Pancreas (tissue), 10 donors: ENCODE data around the gene ERCC8. TPM values are rescaled to one million over a fixed set of nuclear protein-coding genes. Genes with fewer than 3 reads are reported as not detected.

Experiments
- ATAC-seq, 4 donors: fragments of 200-7000 bp; cut with Tn5 transposase; one replicate each; pipeline versions ENCODE4 v1.8.0 to v1.9.1; 2020; ENCODE audit warnings: mild to moderate bottlenecking in 4 of 4, moderate library complexity in 4 of 4
- DNase-seq, 6 donors: peaks; one replicate each; pipeline ENCODE4 v3.0.0-alpha.2; 2020
- FAIRE-seq: peaks from 2 replicates; lab custom pipeline; 2012; peaks lifted over from hg19 to GRCh38; lab: Jason Lieb, UNC
- H3K27ac ChIP-seq, 4 donors: fragments of 200-600 bp; sonication (generic); 1 replicate in 3 of 4; 2 replicates in 1 of 4; pipeline versions ENCODE4 v1.5.0 to v1.8.0; 2020
- H3K27me3 ChIP-seq, 4 donors: fragments of 200-600 bp; one replicate each; pipeline ENCODE4 v1.8.0; 2021
- H3K36me3 ChIP-seq, 3 donors: fragments of 200-600 bp; sonication (generic) in 1 of 3; one replicate each; pipeline versions ENCODE4 v1.5.0 to v1.8.0; 2020 to 2021
- H3K4me1 ChIP-seq, 3 donors: fragments of 200-600 bp; one replicate each; pipeline ENCODE4 v1.8.0; 2021
- H3K4me3 ChIP-seq, 4 donors: fragments of 200-600 bp; sonication (generic) in 2 of 4; one replicate each; pipeline versions ENCODE4 v1.5.0 to v1.8.0; 2020 to 2021
- H3K9me3 ChIP-seq, 4 donors: fragments of 200-600 bp; one replicate each; pipeline ENCODE4 v1.8.0; 2021
- WGBS, 2 donors: extraction: QIAGEN DNeasy Blood & Tissue Kit; methylation state at CpG; one replicate each; pipeline ENCODE4 v1.1.7; 2013; 5-methylcytosine and 5-hydroxymethylcytosine counted together
- intact Hi-C, 3 donors: fragments of 100-400 bp; cut with DNase I; formaldehyde crosslinking; loops; one replicate each; pipeline versions ENCODE4 v1.11.1 to v1.14.2; 2022
- polyA plus RNA-seq, 2 donors: library from polyadenylated mRNA; stranded (reverse); fragments of 200-250 nt; gene quantifications; one replicate each; pipeline ENCODE4 v1.2.3, GENCODE V29; 2013
- total RNA-seq, 6 donors: library from RNA; stranded (reverse); fragmentation: NEBNext Ultra II Directional in 4 of 6; extraction: Animal tissue kit (Norgen Biotek cat#: 25700) in 4 of 6; gene quantifications; one replicate each; pipeline versions ENCODE4 v1.2.1 to v1.2.4, GENCODE V29; 2021 to 2023
- TF ChIP-seq, protein P1 (sequence below), 4 donors: fragments of 200-600 bp; sonication (generic) in 3 of 4; IDR thresholded peaks; one replicate each; pipeline versions ENCODE4 v1.5.0 to v1.8.0; 2021; ENCODE audit warnings: antibody characterized with exemption in 4 of 4
- donor health status: healthy with polysubstance abuse.
- donor health status: DM: no; HTN: no; CAD: no; lungs with moderate emphysema.
- donor health status: DM: no; HTN: no; CAD: no.
- donor health status: control.
- donor health status: control.
- donor health status: Bipolar disorder and iron deficiency.
- donor health status: DM: yes; HTN: yes; CAD: no.
- donor health status: DM: no; HTN: no; CAD: no.
- donor health status: DM: no; HTN: no; CAD: no.
- donor health status: DM: yes; HTN: yes; CAD: no.

Gene ERCC8
- total and polyA plus RNA-seq, 8 donors: 2.6 to 5.0 (median 4.0) TPM

DNA sequence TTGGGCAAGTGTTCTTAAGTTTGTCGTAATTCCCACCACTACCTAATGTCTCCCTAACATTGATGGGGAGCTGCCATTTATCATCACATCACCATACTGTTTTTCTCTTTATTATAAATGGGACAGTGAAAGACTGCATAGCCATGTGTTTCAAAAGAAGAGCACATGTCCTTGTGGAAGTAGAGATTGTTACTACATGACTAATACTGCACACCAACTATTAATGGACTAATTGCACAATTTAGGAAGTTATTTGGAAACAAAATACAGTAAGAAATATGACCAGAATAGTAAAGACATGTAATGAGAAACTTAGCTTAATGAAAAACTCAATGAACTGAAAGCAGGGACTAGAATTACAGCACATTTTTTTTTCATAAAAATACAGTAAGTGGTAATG, 88.8 kb downstream of the ERCC8 start:
- no peak for DNase-seq
- FAIRE-seq: no peak

DNA sequence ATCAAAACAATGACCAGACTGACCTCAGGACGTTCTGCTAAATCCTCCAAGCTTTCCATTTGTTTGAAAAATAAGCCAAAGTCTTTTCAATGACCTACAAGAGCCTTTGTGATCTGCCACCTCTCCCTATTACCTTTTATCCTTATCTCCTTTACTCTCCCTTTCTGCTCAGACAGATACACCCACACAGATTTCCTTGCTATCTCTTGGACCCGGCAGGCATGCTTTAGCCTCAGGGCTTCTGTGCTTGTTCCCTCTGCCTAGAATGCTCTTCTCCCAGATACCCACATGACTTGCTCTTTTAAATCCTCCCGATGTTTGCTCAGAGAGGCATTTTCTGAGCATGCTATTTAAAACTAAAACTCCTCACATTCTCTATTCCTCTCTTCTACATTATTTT, 91.9 kb downstream of the ERCC8 start:
- intact Hi-C loops: no loop called here
- Histone ChIP-seq H3K27me3 (no peaks in the 10 kb centered on the region), H3K27ac (no peak overlapping the region), H3K9me3 (no peaks in the 10 kb centered on the region), H3K36me3 (no peaks in the 10 kb centered on the region), H3K4me1 (no peaks in the 10 kb centered on the region), H3K4me3 (no peak overlapping the region)
- 35 to 42% methylated on average over 3 of the region's 3 CpGs for WGBS, 2 donors
- no peak for ATAC-seq
- TF ChIP-seq, protein P1, sequence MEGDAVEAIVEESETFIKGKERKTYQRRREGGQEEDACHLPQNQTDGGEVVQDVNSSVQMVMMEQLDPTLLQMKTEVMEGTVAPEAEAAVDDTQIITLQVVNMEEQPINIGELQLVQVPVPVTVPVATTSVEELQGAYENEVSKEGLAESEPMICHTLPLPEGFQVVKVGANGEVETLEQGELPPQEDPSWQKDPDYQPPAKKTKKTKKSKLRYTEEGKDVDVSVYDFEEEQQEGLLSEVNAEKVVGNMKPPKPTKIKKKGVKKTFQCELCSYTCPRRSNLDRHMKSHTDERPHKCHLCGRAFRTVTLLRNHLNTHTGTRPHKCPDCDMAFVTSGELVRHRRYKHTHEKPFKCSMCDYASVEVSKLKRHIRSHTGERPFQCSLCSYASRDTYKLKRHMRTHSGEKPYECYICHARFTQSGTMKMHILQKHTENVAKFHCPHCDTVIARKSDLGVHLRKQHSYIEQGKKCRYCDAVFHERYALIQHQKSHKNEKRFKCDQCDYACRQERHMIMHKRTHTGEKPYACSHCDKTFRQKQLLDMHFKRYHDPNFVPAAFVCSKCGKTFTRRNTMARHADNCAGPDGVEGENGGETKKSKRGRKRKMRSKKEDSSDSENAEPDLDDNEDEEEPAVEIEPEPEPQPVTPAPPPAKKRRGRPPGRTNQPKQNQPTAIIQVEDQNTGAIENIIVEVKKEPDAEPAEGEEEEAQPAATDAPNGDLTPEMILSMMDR (IDR thresholded peaks at IDR 0.05): no peak
- no peak for DNase-seq
- FAIRE-seq: no peak

More for the DNA sequence above, 88.8 kb downstream of the ERCC8 start:
- WGBS, 2 donors: 94% methylated on average over 1 of the region's 1 CpG
- TF ChIP-seq, protein P1 (IDR thresholded peaks at IDR 0.05): no peak
- H3K27ac ChIP-seq: no peak overlapping the region
- H3K9me3 ChIP-seq: no peaks in the 10 kb centered on the region
- no peaks in the 10 kb centered on the region for H3K27me3 ChIP-seq
- no peak for ATAC-seq
- H3K4me1 ChIP-seq: no peaks in the 10 kb centered on the region
- no peak overlapping the region for H3K4me3 ChIP-seq
- H3K36me3 ChIP-seq: no peaks in the 10 kb centered on the region
- intact Hi-C loops: no loop called here

DNA sequence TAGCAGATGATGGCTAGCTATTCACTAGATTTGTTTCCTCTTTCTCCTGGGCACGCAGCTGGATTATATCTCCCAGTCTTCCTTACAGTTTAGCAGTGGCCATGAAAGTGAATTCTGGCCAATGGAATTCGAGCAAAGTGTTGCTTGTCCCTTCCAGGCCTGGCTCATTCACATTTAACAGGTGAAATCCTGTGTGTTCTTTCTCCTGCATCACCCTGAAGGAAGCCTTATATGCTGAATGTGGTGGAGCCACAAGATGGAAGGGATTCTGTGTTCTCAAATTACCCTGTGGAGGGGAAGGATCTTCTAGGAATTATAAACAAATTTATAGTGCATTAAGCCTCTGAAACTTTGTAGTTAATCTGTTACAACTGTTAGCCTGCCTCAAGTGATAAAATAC, 92.6 kb downstream of the ERCC8 start:
- intact Hi-C loops: no loop called here
- H3K27me3 ChIP-seq: no peaks in the 10 kb centered on the region
- H3K27ac ChIP-seq: no peak overlapping the region
- no peaks in the 10 kb centered on the region for H3K4me1 ChIP-seq
- TF ChIP-seq, protein P1 (IDR thresholded peaks at IDR 0.05): no peak
- DNase-seq (no peak), FAIRE-seq (no peak), ATAC-seq (no peak)
- H3K4me3 ChIP-seq: no peak overlapping the region
- WGBS, 2 donors: 41 to 44% methylated on average over 2 of the region's 2 CpGs
- H3K36me3 ChIP-seq: no peaks in the 10 kb centered on the region
- H3K9me3 ChIP-seq: no peaks in the 10 kb centered on the region

DNA sequence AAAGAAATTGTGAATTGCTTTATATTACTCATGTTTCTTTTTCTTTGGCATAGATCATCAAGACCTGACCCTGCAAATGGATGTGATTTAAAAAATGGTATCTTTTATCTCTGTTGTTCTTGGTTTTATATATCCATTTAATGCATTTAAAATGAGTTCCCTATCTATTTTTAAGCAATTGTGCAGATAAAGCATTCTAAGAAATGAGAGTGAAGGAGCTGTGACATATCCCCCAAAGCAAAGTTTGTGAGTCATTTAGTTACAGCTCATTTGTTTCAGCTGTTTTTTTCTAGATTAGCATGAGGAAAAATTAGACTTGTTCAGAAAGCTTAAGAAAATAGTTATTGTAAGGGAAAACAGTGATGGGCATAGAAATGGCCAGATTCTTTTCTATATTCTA, 93.2 kb downstream of the ERCC8 start:
- FAIRE-seq (no peak), DNase-seq (no peak), ATAC-seq (no peak)
- intact Hi-C loops: no loop called here
- Histone ChIP-seq H3K4me1 (no peaks in the 10 kb centered on the region), H3K27ac (no peak overlapping the region), H3K27me3 (no peaks in the 10 kb centered on the region), H3K9me3 (no peaks in the 10 kb centered on the region), H3K36me3 (no peaks in the 10 kb centered on the region), H3K4me3 (no peak overlapping the region)
- TF ChIP-seq, protein P1 (IDR thresholded peaks at IDR 0.05): no peak

DNA sequence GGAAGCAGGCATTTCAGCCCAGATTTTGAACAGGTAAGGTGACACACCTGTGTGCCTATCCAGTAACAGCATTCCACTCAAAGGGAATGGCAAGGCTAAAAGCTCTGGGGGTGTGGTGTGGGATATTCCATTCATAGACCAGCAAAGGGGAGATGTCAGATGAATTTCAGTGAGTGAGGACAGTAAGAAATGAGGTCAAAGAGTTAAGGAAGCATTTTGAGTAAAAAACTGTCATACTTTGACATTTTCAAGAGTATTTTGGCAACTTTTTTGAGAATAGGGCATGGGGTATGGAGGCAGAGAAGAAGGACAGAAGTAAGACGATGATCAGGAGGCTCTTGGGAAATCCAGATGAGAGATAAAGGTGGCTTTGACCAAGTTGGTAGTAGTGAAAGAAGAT, 98.6 kb downstream of the ERCC8 start:
- Histone ChIP-seq H3K27ac (no peak overlapping the region), H3K4me3 (no peak overlapping the region), H3K36me3 (no peaks in the 10 kb centered on the region), H3K9me3 (no peaks in the 10 kb centered on the region), H3K4me1 (peaks cover 0 to 4% (median 0%) of the 10 kb centered on the region in 3 donors), H3K27me3 (no peaks in the 10 kb centered on the region)
- TF ChIP-seq, protein P1 (IDR thresholded peaks at IDR 0.05): no peak
- ATAC-seq: no peak
- intact Hi-C loops: no loop called here
- WGBS, 2 donors: 96 to 100% methylated on average over 1 of the region's 1 CpG
- FAIRE-seq: no peak
- DNase-seq: no peak
